Raji (cell line): ENCODE results near the gene CST6.

Experiments used
- POLR2A ChIP-seq: IDR thresholded peaks from 2 replicates; pipeline ENCODE4 v1.6.1; 2011; ENCODE audit warnings: low read depth, low read length, control low read depth; ENCODE audit not compliant: insufficient read depth

The CST6 gene

GRCh38 chr11:66020212-66020611 lies 8.4 kb downstream of the CST6 start:
- TF ChIP-seq POLR2A: no peak

GRCh38 chr11:66020618-66021357 lies 9.0 kb downstream of the CST6 start:
- TF ChIP-seq POLR2A: no peak

- no peak for TF ChIP-seq POLR2A
Measured at GRCh38 chr11:66022401-66023185, 10.8 kb downstream of the CST6 start.

GRCh38 chr11:66026017-66026529 lies 14.3 kb downstream of the CST6 start, which contains the start of gene CATSPER1:
Gene CATSPER1, minus strand, starts transcription at chr11:66026479. Its CDS starts 100 bp downstream, at chr11:66026379.
- no peak for TF ChIP-seq POLR2A

GRCh38 chr11:66032957-66033735 lies 21.3 kb downstream of the CST6 start:
- TF ChIP-seq POLR2A: no peak

- no peak for TF ChIP-seq POLR2A
Measured at GRCh38 chr11:66035653-66036333, 24.0 kb downstream of the CST6 start.

- TF ChIP-seq POLR2A: no peak
Measured at GRCh38 chr11:66036334-66036710, 24.5 kb downstream of the CST6 start.

- TF ChIP-seq POLR2A: no peak
Measured at GRCh38 chr11:66037327-66037726, 25.5 kb downstream of the CST6 start.

- TF ChIP-seq POLR2A: no peak
Measured at GRCh38 chr11:66039765-66040164, 28.0 kb downstream of the CST6 start.

GRCh38 chr11:66042227-66042995 lies 30.6 kb downstream of the CST6 start:
- no peak for TF ChIP-seq POLR2A

- TF ChIP-seq POLR2A: no peak
Measured at GRCh38 chr11:66042996-66043906, 31.4 kb downstream of the CST6 start.

GRCh38 chr11:66044757-66045156 lies 32.9 kb downstream of the CST6 start:
- TF ChIP-seq POLR2A: no peak

GRCh38 chr11:66045177-66045639 lies 33.4 kb downstream of the CST6 start:
- TF ChIP-seq POLR2A: peak; percentile 53
